ENCODE data around the gene KANSL1. TPM values are rescaled to one million over a fixed set of nuclear protein-coding genes. Genes with fewer than 3 reads are reported as not detected.
"Not testable (repeated sequence)": the region's sequence is repeated elsewhere in the genome, so short reads cannot be mapped to it uniquely, and the experiment has no call there.

KANSL1 gene
- total RNA-seq, 4 donors from 2014 or later: 53.8 to 107 (median 60.6) TPM

GRCh38 chr17:46108550-46109110 is 84.6 kb downstream of the KANSL1 start:
- intact Hi-C loops (cut with DNase I; ENCODE audit: low total_unique reads): no loop called here
- no peak overlapping the region for H3K4me3 ChIP-seq (ENCODE audit: low read depth, poor library complexity, severe bottlenecking)
- WGBS, 2 donors: 46 to 50% methylated on average over 4 of the region's 4 CpGs
- TF ChIP-seq POLR2A (IDR thresholded peaks at IDR 0.05): no peak
- TF ChIP-seq, protein P1, sequence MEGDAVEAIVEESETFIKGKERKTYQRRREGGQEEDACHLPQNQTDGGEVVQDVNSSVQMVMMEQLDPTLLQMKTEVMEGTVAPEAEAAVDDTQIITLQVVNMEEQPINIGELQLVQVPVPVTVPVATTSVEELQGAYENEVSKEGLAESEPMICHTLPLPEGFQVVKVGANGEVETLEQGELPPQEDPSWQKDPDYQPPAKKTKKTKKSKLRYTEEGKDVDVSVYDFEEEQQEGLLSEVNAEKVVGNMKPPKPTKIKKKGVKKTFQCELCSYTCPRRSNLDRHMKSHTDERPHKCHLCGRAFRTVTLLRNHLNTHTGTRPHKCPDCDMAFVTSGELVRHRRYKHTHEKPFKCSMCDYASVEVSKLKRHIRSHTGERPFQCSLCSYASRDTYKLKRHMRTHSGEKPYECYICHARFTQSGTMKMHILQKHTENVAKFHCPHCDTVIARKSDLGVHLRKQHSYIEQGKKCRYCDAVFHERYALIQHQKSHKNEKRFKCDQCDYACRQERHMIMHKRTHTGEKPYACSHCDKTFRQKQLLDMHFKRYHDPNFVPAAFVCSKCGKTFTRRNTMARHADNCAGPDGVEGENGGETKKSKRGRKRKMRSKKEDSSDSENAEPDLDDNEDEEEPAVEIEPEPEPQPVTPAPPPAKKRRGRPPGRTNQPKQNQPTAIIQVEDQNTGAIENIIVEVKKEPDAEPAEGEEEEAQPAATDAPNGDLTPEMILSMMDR (IDR thresholded peaks at IDR 0.05): no peak
- no peak for DNase-seq (ENCODE audit: low spot score in 2 of 2)

DNA sequence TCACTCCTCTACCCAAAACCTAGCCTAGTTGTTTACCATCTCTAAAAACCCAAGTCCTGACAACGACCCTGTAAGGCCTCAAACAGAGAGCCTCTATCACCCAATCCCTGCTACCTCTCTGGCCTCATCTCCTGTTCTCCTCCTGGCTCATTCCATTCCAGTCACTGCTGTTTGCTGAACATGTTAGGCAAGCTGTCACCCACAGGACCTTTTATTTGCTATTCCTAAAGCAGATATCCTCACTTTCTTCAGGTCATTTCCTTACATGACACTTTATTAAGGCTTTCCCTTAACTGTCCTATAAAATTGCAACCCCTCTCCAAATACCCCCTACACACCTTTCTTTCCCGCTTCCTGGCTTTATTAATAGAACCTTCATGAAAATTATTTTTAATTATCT is 85.1 kb downstream of the KANSL1 start:
- intact Hi-C loops (cut with DNase I; ENCODE audit: low total_unique reads): no loop called here
- TF ChIP-seq, protein P1 (IDR thresholded peaks at IDR 0.05): no peak
- no peak for TF ChIP-seq POLR2A (IDR thresholded peaks at IDR 0.05)
- no peak overlapping the region for H3K4me3 ChIP-seq (ENCODE audit: low read depth, poor library complexity, severe bottlenecking)
- 70 to 75% methylated on average over 2 of the region's 2 CpGs for WGBS, 2 donors
- no peak for DNase-seq (ENCODE audit: low spot score in 2 of 2)

DNA sequence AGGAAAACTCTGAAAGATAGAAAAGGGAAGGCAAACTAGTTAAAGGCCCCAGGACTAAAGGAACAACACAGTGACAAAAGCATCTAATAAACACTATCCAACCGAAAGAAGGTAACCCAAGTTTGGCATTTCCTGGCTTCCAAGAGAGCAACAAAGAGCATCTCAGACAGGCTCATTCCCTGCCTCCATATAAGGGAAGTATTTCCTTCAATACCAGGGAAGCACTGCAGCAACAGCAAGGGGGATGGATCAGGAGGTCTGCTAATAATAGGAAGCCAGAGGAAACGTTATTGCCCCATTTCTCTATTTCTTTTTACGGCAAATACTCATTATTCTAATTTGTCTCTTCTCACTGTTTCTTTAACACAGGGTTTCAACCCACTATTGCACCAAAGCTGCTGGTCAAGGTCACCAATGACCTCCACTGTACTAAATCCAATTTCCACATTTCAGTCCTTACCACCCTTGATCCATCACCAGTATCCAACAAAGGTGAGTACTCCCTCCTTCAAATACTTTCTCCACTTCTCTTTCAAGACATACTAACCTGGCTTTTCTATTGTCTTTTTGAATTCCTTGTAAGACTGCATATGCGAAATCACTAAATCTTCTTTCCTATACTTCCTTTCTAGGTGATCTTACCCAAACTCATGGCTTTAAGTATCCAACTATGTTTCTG is 86.1 kb downstream of the KANSL1 start:
- no peak overlapping the region for H3K4me3 ChIP-seq (ENCODE audit: low read depth, poor library complexity, severe bottlenecking)
- DNase-seq (ENCODE audit: low spot score in 2 of 2): no peak
- 62 to 72% methylated on average over 4 of the region's 4 CpGs for WGBS, 2 donors
- intact Hi-C loops (cut with DNase I; ENCODE audit: low total_unique reads): no loop called here
- no peak for TF ChIP-seq POLR2A (IDR thresholded peaks at IDR 0.05)

DNA sequence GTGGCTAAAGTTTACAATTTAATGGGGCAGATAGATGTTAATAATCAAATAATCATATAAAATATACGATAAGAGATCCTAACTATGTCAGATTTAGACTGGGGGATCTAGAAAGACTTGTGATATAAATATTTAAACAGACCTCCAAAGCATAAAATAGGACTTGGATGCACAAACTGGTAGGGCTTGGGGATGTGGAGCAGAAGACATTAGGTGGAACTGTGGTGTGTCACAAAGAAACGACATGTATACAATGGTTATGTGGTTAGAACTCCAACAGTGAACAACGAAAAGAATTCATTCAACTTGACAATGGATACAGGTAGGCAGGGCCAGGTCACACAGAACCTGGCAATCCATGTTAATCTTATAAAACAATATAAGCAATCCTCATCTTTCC is 90.4 kb downstream of the KANSL1 start:
- DNase-seq (ENCODE audit: low spot score in 2 of 2); H3K4me3 ChIP-seq (ENCODE audit: low read depth, poor library complexity, severe bottlenecking); intact Hi-C loops (cut with DNase I; ENCODE audit: low total_unique reads): not testable (repeated sequence)
- 73 to 75% methylated on average over 3 of the region's 3 CpGs for WGBS, 2 donors

DNA sequence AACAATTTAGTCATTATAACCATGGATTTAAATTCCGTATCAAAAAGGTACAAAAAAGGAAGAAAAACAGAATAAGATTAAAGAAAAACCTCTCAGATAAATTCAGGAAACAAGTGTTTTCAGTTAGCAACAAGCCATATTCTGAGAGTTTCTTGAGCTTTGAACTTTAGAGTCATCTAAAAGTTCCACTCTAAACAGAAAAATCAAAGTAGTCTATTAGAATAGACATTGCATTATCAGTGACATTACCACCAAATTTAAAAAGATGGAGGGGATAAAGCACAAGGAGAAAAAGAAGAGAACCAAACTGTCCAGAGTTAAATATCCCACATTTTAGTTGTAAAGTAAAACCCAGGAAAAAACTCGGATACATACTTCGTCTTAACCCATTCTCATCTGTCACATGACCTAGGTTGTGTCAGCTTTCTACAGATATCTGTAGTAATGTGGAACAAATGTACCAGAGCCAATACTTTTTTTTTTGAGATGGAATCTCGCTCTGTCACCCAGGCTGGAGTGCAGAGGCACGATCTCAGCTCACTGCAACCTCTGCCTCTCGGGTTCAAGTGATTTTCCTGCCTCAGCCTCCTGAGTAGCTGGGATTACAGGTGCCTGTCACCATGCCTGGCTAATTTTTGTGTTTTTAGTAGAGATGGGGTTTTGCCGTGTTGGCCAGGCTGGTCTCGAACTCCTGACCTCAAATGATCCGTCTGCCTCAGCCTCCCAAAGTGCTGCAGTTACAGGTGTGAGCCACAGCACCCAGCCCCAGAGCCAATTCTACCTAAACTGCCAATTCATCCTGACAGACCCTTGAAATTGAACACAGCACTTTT is 91.2 kb downstream of the KANSL1 start:
- DNase-seq (ENCODE audit: low spot score in 2 of 2); H3K4me3 ChIP-seq (ENCODE audit: low read depth, poor library complexity, severe bottlenecking); intact Hi-C loops (cut with DNase I; ENCODE audit: low total_unique reads): not testable (repeated sequence)
- WGBS, 2 donors: 58 to 67% methylated on average over 9 of the region's 9 CpGs

- H3K4me3 ChIP-seq (ENCODE audit: low read depth, poor library complexity, severe bottlenecking): no peak overlapping the region
- TF ChIP-seq POLR2A (IDR thresholded peaks at IDR 0.05): no peak
- TF ChIP-seq, protein P1 (IDR thresholded peaks at IDR 0.05): no peak
- WGBS, 2 donors: 25 to 28% methylated on average over 2 of the region's 2 CpGs
- intact Hi-C loops (cut with DNase I; ENCODE audit: low total_unique reads): no loop called here
- DNase-seq (ENCODE audit: low spot score in 2 of 2): no peak
Measured at GRCh38 chr17:46100590-46100989, 92.6 kb downstream of the KANSL1 start.

DNA sequence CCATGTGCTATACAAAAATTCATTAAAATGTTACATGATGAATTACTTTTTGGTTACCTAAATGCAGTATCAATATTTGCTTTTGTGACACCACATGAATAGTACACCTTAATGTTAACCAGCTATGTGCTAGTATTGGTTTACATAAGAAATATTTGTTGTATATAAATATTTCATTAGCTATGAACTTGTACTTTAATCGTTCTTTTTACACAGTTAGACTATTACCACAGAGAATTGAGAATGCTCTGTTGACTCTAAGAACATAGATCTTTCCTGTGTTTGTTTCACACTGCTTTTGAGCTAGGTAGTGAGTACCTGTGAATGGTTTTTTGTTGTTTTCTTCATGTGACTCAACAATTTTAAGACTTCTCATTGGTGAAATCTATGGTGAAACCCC is 93.4 kb downstream of the KANSL1 start:
- TF ChIP-seq, protein P1 (IDR thresholded peaks at IDR 0.05): no peak
- TF ChIP-seq POLR2A (IDR thresholded peaks at IDR 0.05): no peak
- intact Hi-C loops (cut with DNase I; ENCODE audit: low total_unique reads): no loop called here
- WGBS, 2 donors: 80 to 82% methylated on average over 1 of the region's 1 CpG

More for the DNA sequence above, 93.4 kb downstream of the KANSL1 start:
- no peak overlapping the region for H3K4me3 ChIP-seq (ENCODE audit: low read depth, poor library complexity, severe bottlenecking)
- no peak for DNase-seq (ENCODE audit: low spot score in 2 of 2)
